A204.1 (cell line): ENCODE measurements around the gene NOX4.
"Not testable (repeated sequence)": the region's sequence is repeated elsewhere in the genome, so short reads cannot be mapped to it uniquely, and the experiment has no call there.

Source experiments
- FAIRE-seq: peaks from 2 replicates; lab custom pipeline; 2012; peaks lifted over from hg19 to GRCh38; lab: Jason Lieb, UNC

Gene NOX4

GRCh38 chr11:89457190-89457589 is 34.0 kb downstream of the NOX4 start:
- FAIRE-seq = no peak

- no peak for FAIRE-seq
These were observed 34.5 kb downstream of the NOX4 start for GRCh38 chr11:89456681-89457080.

- no peak for FAIRE-seq
These were observed 38.4 kb downstream of the NOX4 start for GRCh38 chr11:89452780-89453179.

GRCh38 chr11:89447845-89448244 is 43.3 kb downstream of the NOX4 start:
- no peak for FAIRE-seq

GRCh38 chr11:89443361-89444322 is 47.5 kb downstream of the NOX4 start:
- FAIRE-seq = no peak

- FAIRE-seq = no peak
These were observed 48.4 kb downstream of the NOX4 start for GRCh38 chr11:89442801-89443200.

GRCh38 chr11:89441606-89442005 is 49.6 kb downstream of the NOX4 start:
- FAIRE-seq = no peak

- FAIRE-seq = no peak
These were observed 53.9 kb downstream of the NOX4 start for GRCh38 chr11:89437317-89437716.

- no peak for FAIRE-seq
These were observed 55.1 kb downstream of the NOX4 start for GRCh38 chr11:89436071-89436470.

- FAIRE-seq = no peak
These were observed 57.9 kb downstream of the NOX4 start for GRCh38 chr11:89433278-89433677.

- FAIRE-seq = not testable (repeated sequence)
These were observed 59.0 kb downstream of the NOX4 start for GRCh38 chr11:89432182-89432581.

GRCh38 chr11:89426501-89426900 is 64.7 kb downstream of the NOX4 start:
- FAIRE-seq = not testable (repeated sequence)

GRCh38 chr11:89421718-89422117 is 69.5 kb downstream of the NOX4 start:
- no peak for FAIRE-seq

- no peak for FAIRE-seq
These were observed 70.2 kb downstream of the NOX4 start for GRCh38 chr11:89420981-89421380.

- FAIRE-seq = no peak
These were observed 74.2 kb downstream of the NOX4 start for GRCh38 chr11:89416961-89417360.

- not testable (repeated sequence) for FAIRE-seq
These were observed 80.1 kb downstream of the NOX4 start for GRCh38 chr11:89411112-89411511.

- not testable (repeated sequence) for FAIRE-seq
These were observed 80.5 kb downstream of the NOX4 start for GRCh38 chr11:89410666-89411065.

- not testable (repeated sequence) for FAIRE-seq
These were observed 82.7 kb downstream of the NOX4 start for GRCh38 chr11:89408441-89408840.

- no peak for FAIRE-seq
These were observed 85.5 kb downstream of the NOX4 start for GRCh38 chr11:89405629-89406028.

- FAIRE-seq = not testable (repeated sequence)
These were observed 99.5 kb downstream of the NOX4 start for GRCh38 chr11:89391654-89392053.

GRCh38 chr11:89387501-89387900 is 103.7 kb downstream of the NOX4 start:
- not testable (repeated sequence) for FAIRE-seq

- not testable (repeated sequence) for FAIRE-seq
These were observed 108.2 kb downstream of the NOX4 start for GRCh38 chr11:89382986-89383385.

GRCh38 chr11:89381094-89381493 is 110.1 kb downstream of the NOX4 start:
- no peak for FAIRE-seq
